NCI-H2227 treated with DMSO at 0.1 percent for 48 hours (cell line): ENCODE data around the gene BECN2.
"Not testable (repeated sequence)": the region's sequence is repeated elsewhere in the genome, so short reads cannot be mapped to it uniquely, and the experiment has no call there.

ENCODE experiments used
- DNase-seq: peaks from one replicate; lab custom pipeline; 2025; lab: John Stamatoyannopoulos, UW

The BECN2 gene

GRCh38 chr1:241979071-241979470 is 21.5 kb downstream of the BECN2 start:
- no peak for DNase-seq

DNA sequence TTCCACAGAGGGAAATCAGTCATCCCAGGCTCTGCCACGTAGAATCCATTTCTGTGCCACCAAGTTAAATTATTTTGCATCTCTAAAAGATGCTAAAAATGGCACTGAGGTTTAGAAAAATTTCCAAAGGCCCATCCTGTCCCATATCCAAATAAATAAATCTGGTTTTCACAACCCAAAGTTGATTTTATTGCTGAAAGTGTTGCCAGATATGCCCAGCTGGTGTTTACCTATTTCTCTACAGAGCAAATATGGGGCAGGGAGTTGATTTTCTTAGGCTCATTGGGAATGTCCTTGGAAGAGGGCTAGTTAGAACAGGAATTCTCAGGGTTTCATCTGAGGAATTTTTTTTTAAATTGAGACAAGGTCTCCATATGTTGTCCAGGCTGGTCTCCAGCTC is 22.4 kb downstream of the BECN2 start:
- DNase-seq, result no peak

- peak; percentile 19 for DNase-seq
These were observed 28.2 kb downstream of the BECN2 start for GRCh38 chr1:241985787-241986186.

GRCh38 chr1:241988389-241988930 is 30.9 kb downstream of the BECN2 start:
- not testable (repeated sequence) for DNase-seq

DNA sequence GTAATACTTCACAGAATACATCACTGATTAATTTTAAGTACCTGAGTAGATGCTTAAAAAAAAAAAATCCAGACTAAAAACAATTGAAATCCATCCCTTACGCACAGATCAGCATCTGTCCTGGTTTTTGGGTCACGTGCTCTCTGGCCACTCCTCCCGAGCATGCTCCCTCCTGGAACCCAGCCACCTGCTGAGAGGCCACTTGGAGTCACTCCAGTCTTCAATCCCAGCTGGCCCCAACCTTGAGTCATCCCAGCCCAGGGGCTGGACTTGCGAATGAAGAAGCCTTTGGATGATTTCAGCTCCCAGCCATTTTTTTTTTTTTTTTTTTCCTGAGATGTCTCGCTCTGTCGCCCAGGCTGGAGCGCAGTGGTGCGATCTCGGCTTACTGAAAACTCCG is 32.5 kb downstream of the BECN2 start:
- peak; percentile 24 for DNase-seq

DNA sequence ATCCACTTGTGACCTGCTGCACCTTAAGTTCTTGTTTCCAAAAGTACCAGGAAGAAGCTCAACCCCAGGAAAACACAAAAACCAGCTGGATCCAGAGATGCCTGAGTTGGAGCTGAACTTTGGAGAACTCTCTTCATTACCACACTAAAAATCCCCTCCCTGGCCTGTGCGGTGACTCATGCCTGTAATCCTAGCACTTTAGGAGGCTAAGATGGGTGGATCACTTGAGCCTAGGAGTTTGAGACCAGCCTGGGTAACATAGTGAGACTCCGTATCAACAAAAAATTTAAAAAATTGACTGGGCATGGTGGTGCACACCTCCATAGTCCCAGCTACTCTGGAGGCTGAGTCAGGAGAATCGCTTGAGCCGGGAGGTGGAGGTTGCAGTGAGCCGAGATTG is 35.2 kb downstream of the BECN2 start:
- no peak for DNase-seq

GRCh38 chr1:241994171-241994570 is 36.6 kb downstream of the BECN2 start:
- no peak for DNase-seq

DNA sequence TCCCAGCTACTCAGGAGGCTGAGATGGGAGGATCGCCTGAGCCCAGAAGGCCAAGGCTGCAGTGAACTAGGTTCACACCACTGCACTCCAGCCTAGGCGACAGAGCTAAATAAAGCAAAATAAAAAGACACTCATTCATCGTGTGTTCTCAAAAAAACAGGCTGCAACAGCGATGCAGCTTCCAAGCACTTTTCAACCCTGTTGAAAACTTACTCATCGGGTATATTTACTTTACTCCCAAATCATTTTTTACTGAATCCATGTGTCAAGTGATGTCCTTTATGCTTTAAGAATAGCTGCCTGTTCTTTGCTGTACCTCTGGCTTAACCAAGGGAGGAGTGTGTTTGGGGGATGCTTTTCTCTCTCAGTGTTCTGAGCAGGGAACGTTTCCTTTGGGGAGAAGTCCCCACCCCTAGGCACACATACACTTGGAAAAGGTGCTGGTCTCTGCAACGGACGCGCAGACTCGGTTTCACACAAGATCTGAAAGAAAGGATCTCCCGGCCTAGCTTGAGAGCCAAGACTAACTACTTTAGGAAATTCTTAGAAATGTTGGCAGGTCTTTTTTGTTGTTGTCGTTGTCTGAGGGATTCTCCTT is 39.9 kb downstream of the BECN2 start:
- DNase-seq, result no peak

DNA sequence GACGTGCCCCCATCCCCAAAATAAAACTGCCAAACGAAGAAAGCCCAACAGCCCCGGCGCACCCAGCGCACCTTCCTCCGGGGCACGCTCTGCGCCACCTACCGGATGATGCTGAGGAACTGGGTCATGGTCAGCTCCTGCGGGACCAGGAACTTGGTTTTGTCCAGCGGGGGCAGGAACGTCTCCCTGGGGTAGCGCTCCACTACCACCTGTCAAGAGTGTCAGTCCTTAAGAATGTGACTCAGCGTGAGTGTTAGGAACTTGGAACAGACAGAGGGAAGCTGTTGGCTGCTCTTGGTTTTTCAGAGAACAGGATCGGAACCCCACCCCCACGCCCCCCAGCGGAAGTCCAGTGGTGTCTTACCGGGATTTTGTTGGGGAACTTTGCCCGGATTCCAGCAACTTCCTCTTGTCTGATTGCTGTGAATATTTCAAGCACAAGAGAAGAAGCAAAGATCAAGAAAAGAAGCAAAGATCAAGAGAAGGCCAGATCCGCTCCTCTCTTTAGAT is 40.9 kb downstream of the BECN2 start:
- peak; percentile 69 for DNase-seq

GRCh38 chr1:241999026-241999425 is 41.5 kb downstream of the BECN2 start, which contains the start of gene MAP1LC3C:
MAP1LC3C (minus strand) TSS chr1:241999098; CDS start chr1:241999008, 90 bp downstream.
- DNase-seq, result no peak

DNA sequence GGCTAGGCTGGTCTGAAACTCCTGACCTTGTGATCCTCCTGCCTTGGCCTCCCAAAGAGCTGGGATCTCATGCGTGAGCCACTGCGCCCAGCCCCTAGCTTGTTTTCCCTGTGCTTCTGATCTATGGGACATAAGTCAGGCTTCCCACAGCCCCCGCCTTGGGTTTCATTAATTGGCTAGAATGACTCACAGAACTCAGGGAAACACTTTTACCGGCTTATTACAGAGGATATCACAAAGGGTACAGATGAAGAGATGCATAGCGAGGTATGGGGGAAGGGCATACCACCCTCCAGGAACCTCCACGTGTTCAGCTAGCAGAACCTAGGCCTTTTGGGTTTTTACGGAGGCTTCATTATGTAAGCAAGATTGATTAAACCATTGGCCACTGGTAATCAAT is 42.9 kb downstream of the BECN2 start:
- DNase-seq, result no peak

DNA sequence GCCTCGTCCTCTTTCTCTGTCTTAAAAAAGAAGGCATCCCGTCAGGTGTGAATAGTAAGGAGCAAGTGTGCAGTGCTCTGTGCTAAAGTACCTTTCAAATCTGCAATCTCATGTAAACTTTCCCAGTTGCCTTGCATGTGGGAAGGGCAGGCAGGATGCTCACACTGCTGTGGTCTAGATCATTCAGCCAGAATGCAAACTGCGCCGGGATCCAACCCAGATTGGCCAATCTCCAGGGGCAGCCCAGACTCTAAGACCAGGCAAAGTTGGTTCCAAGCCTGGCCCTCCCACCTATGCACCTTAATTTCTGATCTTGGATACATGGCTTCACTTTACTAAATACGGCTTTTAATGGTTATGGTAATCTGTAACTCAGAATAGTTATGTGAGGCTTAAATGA is 44.5 kb downstream of the BECN2 start:
- no peak for DNase-seq

- no peak for DNase-seq
These were observed 44.9 kb downstream of the BECN2 start for GRCh38 chr1:242002510-242002909.

DNA sequence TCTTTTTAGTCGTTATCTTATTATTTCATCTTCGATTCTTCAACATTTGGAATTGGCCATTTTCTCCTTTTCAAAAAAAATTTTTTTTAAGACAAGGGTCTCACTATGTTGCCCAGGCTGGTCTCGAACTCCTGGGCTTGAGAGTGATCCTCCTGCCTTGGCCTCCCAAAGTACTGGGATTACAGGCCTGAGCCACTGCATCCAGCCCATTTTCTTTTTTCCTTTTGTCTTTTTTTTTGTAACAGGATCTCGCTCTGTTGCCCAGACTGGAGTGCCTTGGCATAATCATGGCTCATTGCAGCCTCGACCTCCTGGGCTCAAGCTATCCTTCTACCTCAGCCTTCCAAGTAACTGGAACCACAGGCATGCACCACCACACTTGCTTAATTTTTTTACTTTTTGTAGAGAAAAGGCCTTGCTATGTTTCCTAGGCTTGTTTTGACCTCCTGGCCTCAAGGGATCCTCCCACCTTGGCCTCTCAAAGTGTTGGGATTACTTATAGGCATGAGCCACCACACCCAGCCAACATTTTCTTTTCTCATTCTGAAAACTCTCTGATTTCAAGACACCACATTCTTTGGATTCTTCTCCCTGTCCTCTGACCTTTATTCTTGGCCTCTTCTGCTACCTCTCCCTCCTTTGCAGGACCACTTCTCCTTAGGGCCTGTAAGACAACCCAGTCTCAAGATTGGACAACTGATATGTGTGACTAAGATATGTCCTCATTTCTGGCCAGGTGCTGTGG is 47.4 kb downstream of the BECN2 start:
- DNase-seq, result no peak

GRCh38 chr1:242005866-242006535 is 48.4 kb downstream of the BECN2 start:
- no peak for DNase-seq

GRCh38 chr1:242006976-242007375 is 49.4 kb downstream of the BECN2 start:
- no peak for DNase-seq
